ENCODE measurements around the gene CNBP.
A peak's percentile ranks its signal among the peaks of the same experiment; 100 is the strongest.
"Not testable (repeated sequence)": the region's sequence is repeated elsewhere in the genome, so short reads cannot be mapped to it uniquely, and the experiment has no call there.

Gene CNBP

DNA sequence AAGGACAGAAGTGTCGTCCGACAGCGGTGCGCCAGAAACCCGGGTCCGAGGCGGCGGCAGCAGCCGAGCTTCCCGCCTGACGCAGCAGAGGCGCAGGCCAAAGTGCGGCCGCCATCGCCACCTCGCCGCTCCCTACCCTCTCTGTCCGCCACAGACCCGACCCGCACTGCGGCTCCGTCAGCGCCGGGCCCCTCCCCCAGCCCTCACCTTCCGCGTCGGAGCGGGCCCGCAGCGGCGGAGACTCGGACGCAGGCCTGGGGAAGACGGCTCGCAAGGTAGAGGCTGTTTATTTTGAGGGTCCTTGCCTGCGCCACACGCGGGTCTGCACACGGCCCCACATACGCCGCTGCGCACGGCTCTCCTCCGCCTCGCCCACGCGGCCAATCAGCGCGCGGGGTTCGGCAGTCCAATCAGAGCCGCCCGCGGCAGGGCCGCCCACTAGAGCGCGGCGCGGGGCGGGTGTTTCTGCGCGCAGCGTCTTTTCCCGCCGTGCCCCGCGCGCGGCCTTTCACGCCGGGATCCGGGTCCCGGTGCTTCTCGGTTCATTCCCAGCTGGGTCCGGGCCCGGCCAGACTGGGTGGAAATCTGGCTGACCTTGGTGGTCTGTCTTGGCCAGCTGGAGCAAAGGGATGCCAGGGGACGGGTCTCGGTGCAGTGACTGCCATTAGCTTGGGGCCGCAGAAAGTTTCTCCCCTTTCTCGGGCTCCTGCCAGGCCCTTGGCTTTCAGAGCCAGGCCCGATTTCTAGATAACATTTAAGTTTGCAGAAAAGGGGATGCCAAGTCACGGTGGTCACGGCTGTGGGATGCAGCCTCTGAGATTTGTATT lies at the start of gene CNBP:
TSS of gene CNBP (minus strand) at position 328 of the 827 bp plus-strand sequence. CDS start 12,139 bp downstream, outside the sequence.
- peak; percentile 68 for DNase-seq (ENCODE audit: low read depth)

DNA sequence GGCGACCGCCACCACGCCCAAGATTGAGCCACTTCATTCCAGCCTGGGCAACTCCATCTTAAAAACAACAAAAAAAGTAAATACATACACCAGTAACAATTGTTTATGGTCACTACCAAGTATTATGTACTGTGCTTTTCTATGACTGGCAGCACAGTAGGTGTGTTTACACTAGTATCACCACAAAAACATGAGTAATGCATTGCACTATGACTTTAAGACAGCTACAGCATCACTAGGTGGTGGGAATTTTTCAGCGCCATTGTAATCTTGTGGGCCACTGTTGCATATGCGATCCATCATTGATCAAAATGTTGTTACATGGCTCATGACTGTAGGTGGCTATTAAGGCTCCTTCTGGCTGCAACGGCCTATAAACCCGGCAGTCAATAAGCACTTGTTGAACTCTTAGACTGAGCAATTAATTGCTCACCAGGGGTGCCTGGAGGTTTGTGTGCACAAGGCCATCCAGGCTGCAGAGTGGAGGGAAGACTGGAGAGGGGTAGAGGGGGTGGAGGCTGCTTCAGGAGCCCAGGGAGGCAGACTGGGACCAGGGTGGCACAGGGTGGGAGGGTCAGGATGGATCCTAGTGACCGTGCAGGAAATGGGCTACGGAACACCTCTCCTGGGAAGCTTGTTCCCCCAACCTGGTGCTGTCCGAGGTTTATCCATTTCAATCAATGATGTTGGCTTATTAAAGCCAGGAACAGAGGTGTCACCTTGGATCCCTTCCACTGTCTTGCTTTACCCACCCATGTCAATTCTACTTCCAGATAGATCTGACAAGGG lies 47.8 kb upstream of the CNBP start:
- no peak for DNase-seq (ENCODE audit: low read depth)

DNA sequence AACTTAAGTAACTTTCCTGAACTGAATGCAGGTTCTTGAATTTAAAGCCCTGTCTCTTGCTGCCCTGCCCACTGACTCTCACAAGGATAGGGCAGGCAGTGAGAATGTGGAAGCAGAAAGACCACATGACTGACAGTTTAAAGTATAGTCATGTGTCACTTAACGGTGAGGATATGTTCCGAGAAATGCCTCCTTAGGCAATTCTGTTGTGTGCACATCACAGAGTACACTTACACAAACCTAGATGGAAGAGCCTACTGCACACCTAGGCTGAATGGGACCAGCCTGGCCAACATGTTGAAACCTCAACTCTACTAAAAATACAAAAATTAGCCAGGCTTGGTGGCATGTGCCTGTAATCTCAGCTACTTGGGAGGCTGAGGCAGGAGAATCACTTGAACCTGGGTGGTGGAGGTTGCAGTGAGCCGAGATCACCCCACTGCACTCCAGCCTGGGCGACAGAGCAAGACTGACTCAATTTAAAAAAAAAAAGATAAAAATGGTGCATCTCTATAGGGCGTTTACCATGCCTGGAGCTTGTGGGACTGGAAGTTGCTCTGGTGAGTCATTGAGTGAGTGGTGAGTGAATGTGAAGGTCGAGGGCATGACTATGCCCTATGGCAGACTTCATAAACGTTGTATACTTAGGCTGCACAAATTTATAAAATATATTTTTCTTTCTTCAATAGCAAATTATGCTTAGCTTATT lies 46.8 kb upstream of the CNBP start:
- no peak for DNase-seq (ENCODE audit: low read depth)

DNA sequence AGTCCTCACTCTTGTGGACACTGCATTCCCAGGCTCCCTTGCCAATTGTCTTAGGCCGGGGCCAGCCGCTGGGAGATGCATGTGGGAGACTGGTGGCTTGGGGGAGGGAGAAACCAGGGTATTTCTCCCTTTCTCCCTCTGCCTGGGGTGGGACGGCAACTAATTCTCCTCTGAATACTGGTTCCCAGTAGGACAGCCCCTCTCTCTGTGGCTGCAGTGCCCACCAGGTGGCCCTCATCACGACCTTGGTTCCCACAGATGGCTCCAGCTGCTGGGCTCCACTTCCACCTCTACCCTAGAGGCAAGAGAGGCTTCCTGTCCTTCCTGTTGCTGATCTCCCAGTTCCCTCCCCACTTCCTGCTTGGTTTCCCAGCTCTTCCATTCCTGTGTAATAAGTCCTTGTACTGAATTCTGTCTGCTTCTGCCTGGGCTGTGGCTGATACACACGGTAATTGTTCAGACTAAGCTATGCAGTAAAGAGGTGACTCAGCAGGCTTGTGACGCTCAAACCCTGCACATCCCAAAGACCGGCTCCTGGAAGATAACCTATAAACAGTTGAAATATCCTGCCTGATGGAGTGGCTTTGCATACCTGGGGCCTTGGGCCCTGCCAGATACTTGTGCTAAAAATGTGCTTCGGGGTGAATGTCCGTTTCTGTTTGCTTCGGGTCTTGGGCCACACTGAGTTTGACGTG lies 45.3 kb upstream of the CNBP start:
- no peak for DNase-seq (ENCODE audit: low read depth)

DNA sequence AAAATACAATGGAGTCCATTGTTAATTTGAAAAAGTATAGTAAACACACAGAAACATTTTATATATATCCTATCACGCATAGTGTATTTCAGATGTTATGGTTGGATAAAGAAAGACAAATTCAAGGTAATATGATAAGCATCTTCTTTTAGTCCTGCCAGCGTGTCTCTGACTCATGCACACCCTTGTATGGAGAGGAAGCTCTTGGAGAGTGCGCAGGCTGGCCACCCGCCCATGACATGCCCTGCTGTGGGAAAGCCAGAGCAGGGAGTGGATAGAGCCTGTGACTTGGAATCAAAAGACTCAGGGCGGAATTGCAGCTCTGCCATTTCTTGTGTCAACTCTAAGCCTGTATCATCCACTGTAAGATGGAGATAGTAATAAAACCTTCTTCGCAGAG lies 42.7 kb upstream of the CNBP start:
- DNase-seq (ENCODE audit: low read depth): no peak

DNA sequence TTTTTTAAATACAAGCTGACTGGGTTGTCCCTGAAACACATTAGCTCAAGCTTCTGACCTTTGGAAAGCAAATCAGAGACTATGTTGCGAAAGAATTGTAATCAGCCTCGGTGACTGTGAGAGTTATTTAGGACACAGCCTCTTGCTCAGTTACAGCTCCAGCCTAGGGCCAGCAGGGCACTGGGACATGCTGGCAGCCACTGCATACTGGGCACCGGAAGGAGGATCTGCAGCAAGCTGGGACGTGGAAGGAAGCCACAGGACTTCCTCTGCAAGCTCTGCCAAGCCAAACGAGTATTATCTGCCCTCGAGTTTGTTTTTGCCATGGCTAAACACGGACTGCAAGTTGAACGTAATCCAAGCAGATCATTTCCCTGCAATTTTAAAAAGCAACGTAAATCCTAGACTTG lies 41.3 kb upstream of the CNBP start:
- no peak for DNase-seq (ENCODE audit: low read depth)

DNA sequence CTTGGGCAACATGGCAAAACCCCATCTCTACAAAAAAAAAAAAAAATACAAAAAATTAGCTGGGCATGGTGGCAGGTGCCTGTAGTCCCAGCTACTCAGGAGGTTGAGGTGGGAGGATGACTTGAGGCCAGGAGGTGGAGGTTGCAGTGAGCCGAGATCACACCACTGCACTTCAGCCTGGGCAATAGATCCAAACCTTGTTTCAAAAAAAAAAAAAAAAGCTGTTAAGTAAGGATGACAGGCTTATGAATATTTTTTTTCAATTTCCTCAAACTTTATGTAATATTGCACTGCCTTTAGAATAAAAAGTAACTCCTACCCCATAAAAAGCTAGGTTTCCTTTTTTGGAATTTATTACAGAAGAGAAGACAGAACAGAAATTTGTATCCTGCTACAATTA lies 40.7 kb upstream of the CNBP start:
- DNase-seq (ENCODE audit: low read depth): not testable (repeated sequence)

DNA sequence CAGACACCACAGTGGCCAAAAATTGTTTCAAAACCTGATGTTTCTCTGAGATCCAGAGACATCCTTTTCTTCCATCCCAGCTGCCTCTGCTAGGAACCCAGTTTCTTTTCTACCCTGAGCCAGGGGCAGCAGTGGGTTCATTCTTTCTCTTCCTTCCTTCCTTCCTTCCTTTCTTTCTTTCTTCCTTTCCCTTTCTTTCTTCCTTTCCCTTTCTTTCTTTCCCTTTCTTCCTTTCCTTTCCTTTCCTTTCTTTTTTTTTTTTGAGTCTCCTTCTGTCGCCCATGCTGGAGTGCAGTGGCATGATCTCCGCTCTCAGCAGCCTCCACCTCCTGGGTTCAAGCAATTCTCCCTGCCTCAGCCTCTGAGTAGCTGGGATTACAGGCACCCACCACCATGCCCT lies 35.0 kb upstream of the CNBP start:
- no peak for DNase-seq (ENCODE audit: low read depth)

DNA sequence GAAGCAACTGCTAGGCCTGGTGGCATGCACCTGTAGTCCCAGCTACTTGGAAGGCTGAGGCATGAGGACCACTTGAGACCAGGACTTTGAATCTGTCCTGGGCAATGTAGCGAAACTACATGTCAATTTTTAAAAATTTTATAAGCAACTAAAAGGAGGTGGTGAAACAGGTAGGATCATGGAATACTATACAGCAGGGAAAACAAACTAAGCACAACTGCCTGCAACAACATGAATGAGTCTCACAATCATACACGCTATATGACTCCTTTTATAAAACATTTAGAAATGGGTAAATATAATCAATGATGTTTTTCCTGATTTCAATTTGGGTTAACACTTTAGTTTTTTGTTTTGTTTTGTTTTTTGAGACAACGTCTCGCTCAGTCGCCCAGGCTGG lies 29.5 kb upstream of the CNBP start:
- DNase-seq (ENCODE audit: low read depth): no peak

DNA sequence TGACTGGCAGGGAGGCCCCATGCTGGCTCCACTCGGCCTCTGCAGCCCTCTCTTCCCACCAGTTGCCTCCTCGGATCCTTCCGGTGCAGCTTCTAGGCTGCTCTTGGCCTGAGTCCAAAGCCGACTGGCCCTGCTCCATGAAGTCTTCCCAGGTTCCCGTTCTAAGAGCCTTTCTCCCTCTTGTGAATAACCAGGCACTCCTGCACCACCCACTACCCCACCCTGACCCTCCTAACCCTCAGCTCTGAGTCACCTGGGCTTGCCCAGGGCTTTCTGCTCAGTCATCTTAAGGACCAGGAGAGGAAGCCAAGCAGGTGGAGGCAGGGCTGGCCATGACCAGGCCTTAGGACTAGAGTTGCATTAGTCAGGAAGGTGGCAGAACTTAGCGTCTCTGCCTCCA lies 28.1 kb upstream of the CNBP start:
- peak; percentile 85 for DNase-seq (ENCODE audit: low read depth)

DNA sequence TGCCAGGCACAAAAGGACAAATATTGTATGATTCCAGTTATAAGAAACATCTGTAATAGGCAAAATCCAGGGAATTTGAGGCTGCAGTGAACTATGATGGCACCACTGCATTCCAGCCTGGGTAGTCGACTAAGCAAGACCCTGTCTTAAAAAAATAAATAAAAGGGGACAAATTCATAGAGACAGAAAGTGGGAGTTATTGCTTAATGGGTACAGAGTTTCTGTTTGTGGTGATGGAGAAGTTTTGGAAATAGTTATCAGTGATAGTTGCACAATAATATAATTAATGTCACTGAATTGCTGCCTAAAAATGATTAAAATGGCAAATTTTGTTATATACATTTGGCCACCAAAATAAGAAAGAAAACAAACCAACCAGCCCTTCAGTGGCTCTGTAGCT lies 27.6 kb upstream of the CNBP start:
- no peak for DNase-seq (ENCODE audit: low read depth)

DNA sequence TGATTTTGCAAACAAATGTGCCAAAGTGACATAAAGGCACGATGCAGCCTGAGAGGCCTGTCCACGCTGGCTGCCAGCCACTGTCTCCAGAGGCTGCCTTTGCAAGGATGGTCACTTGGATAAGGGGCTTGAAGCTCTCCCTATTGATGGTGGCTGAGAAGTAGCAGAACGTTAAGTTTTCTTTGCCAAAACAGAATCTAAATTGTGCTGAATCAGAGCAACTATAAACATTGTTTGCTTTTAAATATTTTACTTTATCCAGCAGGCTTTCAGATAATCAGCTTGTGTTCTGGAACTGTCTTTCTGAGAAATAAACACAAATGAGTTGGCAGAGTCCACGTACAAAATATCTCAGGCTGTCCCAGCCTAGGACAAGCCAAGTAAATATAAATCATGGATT lies 23.8 kb upstream of the CNBP start:
- DNase-seq (ENCODE audit: low read depth): no peak

DNA sequence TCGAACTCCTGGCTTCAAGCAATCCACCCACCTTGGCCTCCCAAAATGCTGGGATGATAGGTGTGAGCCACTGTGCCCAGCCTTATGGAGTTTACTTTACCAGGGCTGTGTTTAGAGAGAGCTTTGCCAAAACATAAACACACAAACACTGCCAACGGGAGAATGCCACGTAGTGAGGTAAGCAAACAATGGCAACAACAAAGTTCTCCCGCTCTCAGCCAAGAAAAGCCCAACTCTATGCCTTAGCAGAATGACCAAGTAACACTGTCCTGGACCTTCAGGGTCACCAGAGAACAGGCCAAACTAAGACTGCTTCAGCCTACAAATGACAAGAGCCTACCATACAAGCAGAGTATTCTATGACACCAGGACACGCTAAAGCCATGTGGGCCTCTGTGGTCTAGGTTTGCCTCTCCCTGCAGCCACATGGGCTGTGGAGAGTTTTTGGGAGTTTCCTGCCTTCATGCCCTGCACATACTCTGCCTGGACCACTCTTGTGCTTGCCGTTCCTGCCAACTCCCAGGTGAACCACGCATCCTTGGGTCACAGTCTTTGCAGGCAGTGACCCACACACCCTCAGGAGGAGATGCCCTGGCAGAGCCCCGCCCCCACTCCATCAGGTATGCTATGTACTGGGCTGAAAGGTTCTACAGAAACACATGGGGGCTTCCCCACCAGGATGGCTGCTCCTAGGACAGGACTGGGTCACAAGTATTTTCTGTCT lies 21.6 kb upstream of the CNBP start:
- no peak for DNase-seq (ENCODE audit: low read depth)

DNA sequence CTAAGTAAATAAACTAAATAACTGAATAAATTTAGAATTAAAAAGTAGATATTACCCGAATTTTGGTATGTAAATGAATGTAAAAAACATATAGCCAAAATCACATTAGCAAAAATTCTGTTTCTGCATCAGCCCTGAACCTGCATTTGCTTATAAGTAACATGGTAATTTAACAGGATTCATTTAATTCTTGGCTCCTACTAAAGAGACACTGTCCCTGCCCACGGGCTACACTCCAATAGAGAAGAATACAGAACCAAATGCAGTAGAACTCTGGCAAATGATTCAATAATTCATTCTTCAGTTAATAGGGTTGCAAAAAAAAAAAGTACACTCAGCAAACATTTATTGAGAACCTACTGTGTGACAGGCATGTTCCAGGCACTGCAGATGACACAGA lies 20.8 kb upstream of the CNBP start:
- no peak for DNase-seq (ENCODE audit: low read depth)

DNA sequence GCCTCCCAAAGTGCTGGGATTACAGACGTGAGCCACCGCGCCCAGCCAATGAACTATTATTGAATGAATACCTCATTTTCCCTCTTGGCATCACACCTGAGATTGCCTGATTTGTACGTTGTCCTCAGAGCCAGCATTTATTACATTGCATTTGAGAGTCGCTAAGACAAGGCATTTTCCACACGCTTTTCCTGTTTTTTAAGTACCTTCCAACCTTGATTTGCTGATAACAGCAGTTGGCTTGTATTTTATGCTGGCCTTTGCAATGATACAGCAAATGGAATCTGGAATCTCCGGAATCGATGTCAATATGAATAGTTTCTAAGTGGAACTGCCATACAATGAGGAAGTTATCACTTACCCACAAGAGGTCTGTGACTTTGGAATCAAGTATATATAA lies 15.7 kb upstream of the CNBP start:
- no peak for DNase-seq (ENCODE audit: low read depth)

DNA sequence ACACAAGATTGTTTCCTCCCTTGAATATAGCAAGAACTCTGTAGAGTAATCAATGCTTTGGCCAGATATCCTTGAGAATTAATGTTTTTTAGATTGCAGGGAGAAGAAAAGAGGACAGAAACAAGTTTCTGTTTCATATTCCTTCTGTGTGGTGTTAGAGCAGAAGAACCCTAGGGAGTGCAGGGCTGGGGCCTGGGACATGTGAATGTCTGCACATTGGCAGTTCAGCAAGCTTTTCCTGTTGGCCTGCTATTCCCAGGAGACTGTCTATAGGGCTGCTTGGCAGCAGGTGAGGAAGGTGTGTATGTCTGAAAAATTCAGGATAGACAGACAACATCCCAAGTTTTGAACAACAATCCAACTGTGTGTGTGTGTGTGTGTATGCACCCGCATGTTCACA lies 13.6 kb upstream of the CNBP start:
- DNase-seq (ENCODE audit: low read depth): no peak

DNA sequence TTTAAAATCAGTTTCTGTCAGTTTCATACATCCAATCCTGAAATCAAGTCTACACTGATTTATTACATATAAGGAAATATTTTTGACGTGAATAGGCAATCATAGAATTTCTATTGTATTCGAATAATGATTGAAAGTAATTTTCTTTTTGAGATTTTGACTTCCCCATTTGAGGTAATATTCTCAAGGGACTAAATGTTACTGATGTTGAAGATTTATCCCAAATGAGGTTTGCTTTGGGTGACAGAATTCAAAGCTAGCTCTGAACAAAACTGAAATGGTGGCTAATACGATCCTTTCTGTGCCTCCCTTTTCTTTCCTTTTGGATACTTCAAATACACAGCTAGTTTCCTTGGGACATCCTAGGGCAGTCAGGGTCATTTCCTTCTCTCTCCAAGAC lies 12.9 kb upstream of the CNBP start:
- no peak for DNase-seq (ENCODE audit: low read depth)

DNA sequence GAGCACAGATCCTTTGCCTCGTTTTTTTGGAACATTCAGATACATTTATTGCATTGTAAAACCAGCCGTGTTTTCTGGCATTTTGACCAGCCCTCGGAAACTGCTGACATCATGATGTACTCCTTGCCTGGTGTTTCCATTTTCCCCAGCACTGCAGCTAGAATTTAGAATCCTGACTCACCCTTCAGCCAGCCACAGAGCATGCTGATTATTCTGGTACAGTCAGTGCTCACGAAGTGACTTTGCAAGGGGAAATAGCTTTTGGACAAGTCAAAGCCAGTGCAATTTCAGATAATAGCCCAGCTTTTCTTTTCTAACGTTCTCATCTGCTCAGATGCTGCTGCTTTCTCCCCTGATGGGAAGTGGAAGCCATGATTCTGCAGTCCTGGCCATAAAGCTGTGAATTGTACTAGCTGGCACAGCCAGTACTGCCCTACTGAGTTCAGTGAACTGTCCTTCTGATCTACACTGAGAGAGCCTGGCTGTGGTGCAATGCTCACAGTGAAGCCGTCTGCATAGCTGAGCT lies 12.1 kb upstream of the CNBP start:
- peak; percentile 92 for DNase-seq (ENCODE audit: low read depth)

DNA sequence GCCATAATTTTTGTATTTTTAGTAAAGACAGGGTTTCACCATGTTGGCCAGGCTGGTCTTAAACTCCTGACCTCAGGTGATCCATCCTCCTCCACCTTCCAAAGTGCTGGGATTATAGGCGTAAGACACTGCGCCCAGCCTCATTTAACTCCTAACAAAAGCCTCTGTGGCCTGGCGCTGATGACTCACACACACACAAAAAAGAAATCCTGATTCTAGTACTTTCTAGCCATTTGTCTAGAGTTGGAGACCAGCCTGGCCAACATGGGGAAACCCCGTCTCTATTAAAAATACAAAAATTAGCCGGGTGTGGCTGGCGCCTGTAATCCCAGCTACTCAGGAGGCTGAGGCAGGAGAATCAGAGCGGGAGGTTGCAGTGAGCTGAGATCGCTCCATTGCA lies 6.1 kb upstream of the CNBP start:
- DNase-seq (ENCODE audit: low read depth): not testable (repeated sequence)

DNA sequence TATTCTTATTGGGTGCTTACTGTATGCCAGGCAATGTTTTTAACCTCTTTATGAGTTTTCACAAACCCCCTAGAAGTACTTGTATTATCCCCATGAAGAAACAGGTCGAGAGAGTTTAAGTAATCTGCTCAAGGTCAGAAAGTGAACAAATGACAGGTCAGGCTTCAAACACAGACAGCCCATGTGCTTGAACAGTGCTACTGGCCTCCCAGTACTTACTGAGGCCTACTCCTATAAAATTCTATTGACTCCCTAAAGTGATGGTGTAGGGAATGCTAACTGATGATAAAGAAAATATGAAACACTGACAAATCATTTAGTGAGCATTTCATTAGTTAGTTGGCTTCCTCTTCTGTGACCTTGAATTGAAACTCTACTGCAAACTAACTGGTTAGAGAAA lies 4.2 kb upstream of the CNBP start:
- DNase-seq (ENCODE audit: low read depth): no peak

DNA sequence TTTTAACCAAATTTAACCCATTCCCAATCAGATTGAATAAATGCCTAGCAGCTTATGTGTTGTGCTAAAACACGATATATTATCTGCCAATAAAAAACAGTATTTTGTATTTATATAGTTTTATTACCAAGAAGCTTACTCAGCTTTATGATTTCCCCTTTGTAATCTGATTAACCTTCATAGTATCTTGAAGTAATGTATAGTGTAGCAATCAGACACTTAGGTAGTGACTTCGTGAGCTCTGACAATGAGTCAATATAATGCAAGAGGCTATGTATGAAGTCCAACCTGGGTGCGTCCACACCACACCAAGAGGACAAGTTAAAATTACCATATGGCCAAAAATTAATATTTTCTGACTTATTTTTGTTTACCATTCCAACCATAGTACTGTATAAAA lies 2.1 kb upstream of the CNBP start:
- no peak for DNase-seq (ENCODE audit: low read depth)

Measured in HS-5 (cell line).